ENCODE data around the gene TMEM267. TPM values are rescaled to one million over a fixed set of nuclear protein-coding genes. Genes with fewer than 3 reads are reported as not detected.

Gene TMEM267
- total and polyA plus RNA-seq, 2 of the 8 experiments (the other 6 are each of a cell fraction or from before 2014, with no cell fraction given), result 4.8 to 6.2 TPM

DNA sequence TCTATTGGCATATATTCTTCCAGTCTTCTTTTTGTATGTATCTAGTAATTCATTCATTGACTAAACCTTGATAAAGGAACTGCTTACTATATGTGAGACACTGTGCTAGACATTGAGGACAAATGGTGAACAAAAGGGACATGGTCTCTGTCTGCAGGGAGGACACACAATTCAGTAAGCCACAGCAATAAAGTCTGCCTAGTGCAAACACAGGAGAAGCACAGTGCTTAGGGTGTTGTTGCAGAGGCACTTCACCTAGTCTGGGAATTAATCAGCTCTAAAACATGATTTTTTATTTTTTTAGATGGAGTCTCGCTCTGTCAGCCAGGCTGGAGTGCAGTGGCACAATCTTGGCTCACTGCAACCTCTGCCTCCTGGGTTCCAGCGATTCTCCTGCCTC lies 65.1 kb downstream of the TMEM267 start:
- CTCF ChIA-PET (ENCODE audit: partially characterized antibody), result interaction anchor here (1.0 kb wide), 1 partner anchor 19 kb away, joined by 3 read pairs; no protein-coding TSS in a partner anchor

More for the DNA sequence above, 65.1 kb downstream of the TMEM267 start:
- TF ChIP-seq KDM5A (IDR thresholded peaks at IDR 0.05; ENCODE audit: low read length) (no peak), SP1 (IDR thresholded peaks at IDR 0.05; ENCODE audit: low read depth, low read length) (no peak), KDM1A (IDR thresholded peaks at IDR 0.05; ENCODE audit: borderline replicate concordance, low read length) (no peak), ZNF274 (IDR thresholded peaks at IDR 0.05; ENCODE audit: borderline replicate concordance, extremely low read depth, low read length) (no peak), JUND (IDR thresholded peaks at IDR 0.05; ENCODE audit: low read length) (no peak), RNF2 (IDR thresholded peaks at IDR 0.05; ENCODE audit: borderline replicate concordance, low read depth, low read length, missing control alignments, poor library complexity, severe bottlenecking) (no peak), SIRT6 (IDR thresholded peaks at IDR 0.05; ENCODE audit: low read length) (no peak), GTF2F1 (IDR thresholded peaks at IDR 0.05; ENCODE audit: borderline replicate concordance, low read depth, low read length) (no peak), SP4 (IDR thresholded peaks at IDR 0.05; ENCODE audit: low read length) (no peak), BCL11A (IDR thresholded peaks at IDR 0.05; ENCODE audit: low read depth in 2 of 2, low read length in 2 of 2) (no peak), BRCA1 (IDR thresholded peaks at IDR 0.05; ENCODE audit: low read depth, low read length) (no peak)
- TF ChIP-seq, protein P1, sequence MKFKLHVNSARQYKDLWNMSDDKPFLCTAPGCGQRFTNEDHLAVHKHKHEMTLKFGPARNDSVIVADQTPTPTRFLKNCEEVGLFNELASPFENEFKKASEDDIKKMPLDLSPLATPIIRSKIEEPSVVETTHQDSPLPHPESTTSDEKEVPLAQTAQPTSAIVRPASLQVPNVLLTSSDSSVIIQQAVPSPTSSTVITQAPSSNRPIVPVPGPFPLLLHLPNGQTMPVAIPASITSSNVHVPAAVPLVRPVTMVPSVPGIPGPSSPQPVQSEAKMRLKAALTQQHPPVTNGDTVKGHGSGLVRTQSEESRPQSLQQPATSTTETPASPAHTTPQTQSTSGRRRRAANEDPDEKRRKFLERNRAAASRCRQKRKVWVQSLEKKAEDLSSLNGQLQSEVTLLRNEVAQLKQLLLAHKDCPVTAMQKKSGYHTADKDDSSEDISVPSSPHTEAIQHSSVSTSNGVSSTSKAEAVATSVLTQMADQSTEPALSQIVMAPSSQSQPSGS (IDR thresholded peaks at IDR 0.05; ENCODE audit: low read length), result no peak
- Histone ChIP-seq H2BK20ac (ENCODE audit: low read length) (no peak overlapping the region), H3K27ac (ENCODE audit: low read depth, low read length) (no peak overlapping the region), H3K18ac (ENCODE audit: extremely low read depth, low read length) (no peak overlapping the region), H2AFZ (ENCODE audit: low read length) (no peak overlapping the region), H3K27me3 (replicated peaks in 1 of 4; ENCODE audit: control insufficient read depth in 3 of 4, extremely low read depth in 1 of 4, insufficient read depth in 3 of 4, low read length in 3 of 4) (no peaks in the 10 kb centered on the region), H4K8ac (ENCODE audit: extremely low read depth, insufficient read depth, low read length) (no peak overlapping the region), H3K56ac (replicated peaks; ENCODE audit: insufficient read length, low read depth, low read length) (no peak overlapping the region), H3K4me2 (ENCODE audit: insufficient read depth in 1 of 2, low read depth in 2 of 2, low read length in 2 of 2) (no peak overlapping the region), H3K4ac (replicated peaks; ENCODE audit: insufficient read length, low read depth, low read length) (no peak overlapping the region), H3K14ac (ENCODE audit: insufficient read length) (no peak overlapping the region), H3K4me1 (replicated peaks in 1 of 4; ENCODE audit: control insufficient read depth in 3 of 4, insufficient read depth in 4 of 4, low read length in 3 of 4) (no peaks in the 10 kb centered on the region), H4K91ac (replicated peaks; ENCODE audit: insufficient read length, low read length) (no peak overlapping the region), H3K9me3 (ENCODE audit: insufficient read depth in 2 of 2, low read depth in 1 of 2, low read length in 1 of 2) (no peaks in the 10 kb centered on the region), H3K79me2 (ENCODE audit: control insufficient read depth in 1 of 2, insufficient read depth in 2 of 2, low read length in 2 of 2) (no peaks in the 10 kb centered on the region), H2BK15ac (ENCODE audit: low read length) (no peak overlapping the region), H2BK5ac (ENCODE audit: low read depth, low read length) (no peak overlapping the region), H3K79me1 (ENCODE audit: low read depth, low read length) (no peaks in the 10 kb centered on the region), H2BK120ac (replicated peaks; ENCODE audit: low read depth, low read length) (no peak overlapping the region), H3K23me2 (ENCODE audit: low read depth, low read length) (no peaks in the 10 kb centered on the region), H3K9ac (replicated peaks in 1 of 4; ENCODE audit: extremely low read depth in 1 of 4, low read depth in 3 of 4, low read length in 3 of 4) (no peak overlapping the region), H4K5ac (ENCODE audit: insufficient read length, low read depth, low read length) (no peak overlapping the region), H3K23ac (ENCODE audit: insufficient read length) (no peak overlapping the region), H3K36me3 (ENCODE audit: control insufficient read depth in 2 of 4, insufficient read depth in 4 of 4, low read length in 3 of 4) (no peaks in the 10 kb centered on the region), H2AK5ac (ENCODE audit: low read depth, low read length) (no peak overlapping the region), H2BK12ac (ENCODE audit: low read depth, low read length) (no peak overlapping the region), H4K20me1 (replicated peaks in 1 of 2; ENCODE audit: control insufficient read depth in 1 of 2, insufficient read depth in 2 of 2, low read length in 2 of 2) (no peaks in the 10 kb centered on the region), H3K4me3 (ENCODE audit: extremely low read depth in 1 of 4, insufficient read depth in 2 of 4, low read depth in 3 of 4, low read length in 4 of 4) (no peak overlapping the region)
- DNase-seq (ENCODE audit: low read depth in 1 of 2, low spot score in 2 of 2) (no peak), FAIRE-seq (no peak)
- POLR2A ChIA-PET (ENCODE audit: partially characterized antibody), result no interaction called here
- 90% methylated on average over 2 of the region's 2 CpGs; no CpG with 5 or more reads in 1 of the 2 experiments for whole genome bisulfite sequencing, 2 experiments (ENCODE audit: extremely low coverage in 1 of 2, insufficient coverage in 1 of 2, insufficient read length in 1 of 2, insufficient replicate concordance in 2 of 2, low coverage in 1 of 2, low lambda C conversion rate in 2 of 2, missing lambda C conversion rate in 1 of 2)

Measured in H1 (cell line).